ENCODE results near the gene PSAT1. TPM values are rescaled to one million over a fixed set of nuclear protein-coding genes. Genes with fewer than 3 reads are reported as not detected.
A peak's percentile ranks its signal among the peaks of the same experiment; 100 is the strongest.

The PSAT1 gene
- total and polyA plus RNA-seq, 2 of the 8 experiments (the other 6 are each of a cell fraction or from before 2014, with no cell fraction given), result 204 to 341 TPM

- Histone ChIP-seq H2AK5ac (ENCODE audit: low read depth, low read length) (no peak overlapping the region; the same call in 1 of the 2 replicates), H4K20me1 (replicated peaks in 1 of 2; ENCODE audit: control insufficient read depth in 1 of 2, insufficient read depth in 2 of 2, low read length in 2 of 2) (peaks cover 4 to 9% of the 10 kb centered on the region in 2 experiments), H3K4me2 (ENCODE audit: insufficient read depth in 1 of 2, low read depth in 2 of 2, low read length in 2 of 2) (peak overlapping the region; percentile 83 to 87; a peak in 2 of 4 replicates), H2BK5ac (ENCODE audit: low read depth, low read length) (peak overlapping the region; percentile 62; the same call in 1 of the 2 replicates), H3K4ac (replicated peaks; ENCODE audit: insufficient read length, low read depth, low read length) (peak overlapping the region; percentile 34), H3K4me1 (replicated peaks in 1 of 4; ENCODE audit: control insufficient read depth in 3 of 4, insufficient read depth in 4 of 4, low read length in 3 of 4) (peaks cover 8 to 16% (median 12%) of the 10 kb centered on the region in 4 experiments; a peak in 6 of 7 replicates), H2BK120ac (replicated peaks; ENCODE audit: low read depth, low read length) (no peak overlapping the region), H3K79me1 (ENCODE audit: low read depth, low read length) (peaks cover 2% of the 10 kb centered on the region), H3K23ac (ENCODE audit: insufficient read length) (no peak overlapping the region), H2BK15ac (ENCODE audit: low read length) (peak overlapping the region; percentile 10; the same call in 1 of the 2 replicates), H3K9ac (replicated peaks in 1 of 4; ENCODE audit: extremely low read depth in 1 of 4, low read depth in 3 of 4, low read length in 3 of 4) (peak overlapping the region in 1 of 4 experiments; percentile 11; a peak in 1 of 7 replicates), H3K14ac (ENCODE audit: insufficient read length) (no peak overlapping the region), H2BK20ac (ENCODE audit: low read length) (no peak overlapping the region), H3K79me2 (ENCODE audit: control insufficient read depth in 1 of 2, insufficient read depth in 2 of 2, low read length in 2 of 2) (peaks cover 15 to 32% of the 10 kb centered on the region in 2 experiments), H3K36me3 (ENCODE audit: control insufficient read depth in 2 of 4, insufficient read depth in 4 of 4, low read length in 3 of 4) (peaks cover 4 to 15% (median 4%) of the 10 kb centered on the region in 4 experiments; a peak in 4 of 8 replicates), H3K9me3 (ENCODE audit: insufficient read depth in 2 of 2, low read depth in 1 of 2, low read length in 1 of 2) (no peaks in the 10 kb centered on the region), H3K4me3 (ENCODE audit: extremely low read depth in 1 of 4, insufficient read depth in 2 of 4, low read depth in 3 of 4, low read length in 4 of 4) (peak overlapping the region in 1 of 4 experiments; percentile 89; a peak in 1 of 8 replicates), H2BK12ac (ENCODE audit: low read depth, low read length) (peak overlapping the region; percentile 77), H4K91ac (replicated peaks; ENCODE audit: insufficient read length, low read length) (peak overlapping the region; percentile 11), H3K27ac (ENCODE audit: low read depth, low read length) (no peak overlapping the region), H3K27me3 (replicated peaks in 1 of 4; ENCODE audit: control insufficient read depth in 3 of 4, extremely low read depth in 1 of 4, insufficient read depth in 3 of 4, low read length in 3 of 4) (no peaks in the 10 kb centered on the region), H3K18ac (ENCODE audit: extremely low read depth, low read length) (no peak overlapping the region), H2AFZ (ENCODE audit: low read length) (no peak overlapping the region), H3K23me2 (ENCODE audit: low read depth, low read length) (peaks cover 7% of the 10 kb centered on the region; the same call in 1 of the 2 replicates), H4K8ac (ENCODE audit: extremely low read depth, insufficient read depth, low read length) (no peak overlapping the region; the same call in 1 of the 2 replicates), H4K5ac (ENCODE audit: insufficient read length, low read depth, low read length) (no peak overlapping the region), H3K56ac (replicated peaks; ENCODE audit: insufficient read length, low read depth, low read length) (no peak overlapping the region)
- CTCF ChIA-PET (ENCODE audit: partially characterized antibody), result interaction anchor here (1.0 to 3.2 kb wide), 4 partner anchors 10 to 75 kb away, joined by 3 to 21 read pairs (median 4); no protein-coding TSS in a partner anchor
- WGBS, 2 experiments (ENCODE audit: extremely low coverage in 1 of 2, insufficient coverage in 1 of 2, insufficient read length in 1 of 2, insufficient replicate concordance in 2 of 2, low coverage in 1 of 2, low lambda C conversion rate in 2 of 2, missing lambda C conversion rate in 1 of 2), result 82% methylated on average over 3 of the region's 3 CpGs; no CpG with 5 or more reads in 1 of the 2 experiments
- TF ChIP-seq CBX8 (IDR thresholded peaks at IDR 0.05; ENCODE audit: borderline replicate concordance, low read depth, low read length), result no peak
- TF ChIP-seq RBBP5 (IDR thresholded peaks at IDR 0.05; ENCODE audit: borderline replicate concordance, low read depth, low read length), result no peak
- no peak for TF ChIP-seq CTCF (IDR thresholded peaks at IDR 0.05; ENCODE audit: control extremely low read depth in 1 of 3, insufficient read depth in 1 of 3, low read depth in 1 of 3, low read length in 3 of 3)
- no peak for TF ChIP-seq YY1 (IDR thresholded peaks at IDR 0.05; ENCODE audit: low read depth, low read length)
- no peak for TF ChIP-seq BACH1 (IDR thresholded peaks at IDR 0.05; ENCODE audit: low read length)
- no peak for TF ChIP-seq CREB1 (IDR thresholded peaks at IDR 0.05)
- TF ChIP-seq SP2 (IDR thresholded peaks at IDR 0.05; ENCODE audit: low read length), result no peak
- TF ChIP-seq MAFK (IDR thresholded peaks at IDR 0.05; ENCODE audit: low read depth, low read length), result no peak
- FAIRE-seq, result no peak
- POLR2A ChIA-PET (ENCODE audit: partially characterized antibody), result interaction anchor here (1.2 to 27.8 kb wide), 9 partner anchors 14 to 318 kb away, joined by 3 to 936 read pairs (median 16); partner anchors contain the start of gene CEP78
- peak in 1 of 2 experiments; percentile 44 for DNase-seq (ENCODE audit: low read depth in 1 of 2, low spot score in 2 of 2)
These were observed 1.7 kb upstream of the PSAT1 start for GRCh38 chr9:78295177-78295575.

Measured in H1 (cell line).